G401 (cell line): ENCODE measurements around the gene RPL19. TPM values are rescaled to one million over a fixed set of nuclear protein-coding genes. Genes with fewer than 3 reads are reported as not detected.
A peak's percentile ranks its signal among the peaks of the same experiment; 100 is the strongest.

Experiments used
- DNase-seq: peaks from one replicate; pipeline ENCODE4 v3.0.0-alpha.2; 2015; ENCODE audit warnings: low spot score
- in situ Hi-C: cut with HindIII; loops from 2 replicates; pipeline ENCODE4 v1.10.0; 2016; ENCODE audit warnings: low sequenced_read_pairs, mixed read lengths
- total RNA-seq: library from RNA; depleted of rRNA; stranded (reverse); fragments of >200 nt; shearing (Covaris generic); gene quantifications from 2 replicates; pipeline ENCODE4 v1.2.3, GENCODE V29; 2014

RPL19 gene
- total RNA-seq, 1 experiment from 2014 or later, result 3,500 TPM

DNA sequence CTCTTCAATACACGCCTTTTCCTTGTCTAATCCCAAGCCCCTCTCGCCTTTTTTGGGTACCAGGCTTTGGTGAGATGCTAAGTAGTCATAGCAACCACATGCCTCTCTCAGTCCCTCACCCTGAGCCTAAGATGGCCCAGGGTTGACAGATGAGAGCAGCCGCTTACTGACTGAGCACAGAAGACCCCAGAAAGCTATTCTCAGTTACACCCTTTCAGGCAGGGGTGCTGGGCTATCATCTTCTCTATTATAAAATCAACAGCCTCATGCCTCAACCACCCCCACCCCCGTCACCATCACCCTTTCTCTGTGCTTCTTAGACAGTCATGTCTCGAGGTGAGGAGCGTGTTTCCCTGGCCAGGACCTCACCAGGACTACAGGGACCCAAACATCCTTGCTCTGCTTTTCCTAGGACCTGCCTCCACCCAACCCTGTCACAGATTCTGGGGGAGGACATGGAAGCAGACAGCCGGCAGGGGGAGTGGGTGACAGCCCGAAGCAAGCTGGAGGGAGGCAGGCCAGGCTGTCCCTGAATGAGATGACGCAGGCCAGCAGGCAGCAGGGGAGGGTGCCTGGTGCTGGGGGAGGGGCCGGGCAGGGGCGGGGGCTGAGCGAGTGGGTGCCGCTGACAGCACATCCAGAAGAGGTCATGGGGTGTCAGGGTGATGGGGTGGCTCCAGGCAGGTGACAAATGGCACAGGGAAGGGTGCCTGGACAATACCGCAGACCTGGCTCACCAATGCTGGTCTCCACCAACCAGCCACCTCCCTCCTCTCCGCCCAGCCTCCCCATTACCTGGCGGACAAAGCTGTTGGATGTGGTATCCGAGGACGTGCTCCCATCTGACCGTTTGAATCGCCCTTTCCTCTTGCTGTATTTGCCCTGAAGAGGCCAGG, 5.7 kb upstream of the RPL19 start:
- in situ Hi-C loops, result loop anchor here (25.0 kb wide), 1 partner anchor 132 kb away; no protein-coding TSS in a partner anchor
- peak; percentile 88 for DNase-seq

DNA sequence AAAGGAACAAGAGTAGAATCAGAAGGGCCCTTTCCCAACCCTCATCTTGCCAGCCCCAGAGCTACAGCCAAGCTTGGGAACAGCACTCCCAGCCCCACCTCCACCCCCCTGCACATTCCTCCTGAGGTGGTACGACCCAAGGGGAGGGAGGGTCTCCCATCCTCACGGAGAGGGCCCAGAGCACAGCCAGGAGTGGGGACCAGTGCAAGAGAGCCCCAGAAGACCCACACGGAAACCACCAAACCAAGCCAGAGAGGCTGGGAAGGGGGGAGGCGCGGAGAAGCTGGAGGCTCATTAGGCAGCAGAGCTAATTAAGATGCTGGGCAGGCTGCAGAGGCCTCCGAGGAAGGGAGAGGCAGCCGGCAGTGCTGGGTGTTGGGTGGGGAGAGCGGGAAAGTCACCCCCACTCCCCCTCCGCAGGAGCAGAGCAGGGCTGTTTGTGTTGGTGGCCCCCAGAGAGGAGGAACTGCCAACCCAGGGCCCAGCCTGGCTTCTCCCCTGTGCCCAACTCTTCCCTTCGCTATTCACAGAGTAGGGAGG, 5.0 kb upstream of the RPL19 start:
- in situ Hi-C loops, result loop anchor here (25.0 kb wide), 1 partner anchor 133 kb away; no protein-coding TSS in a partner anchor

GRCh38 chr17:39195568-39196160, 4.4 kb upstream of the RPL19 start:
- peak; percentile 46 for DNase-seq
- in situ Hi-C loops, result loop anchor here (25.0 kb wide), 1 partner anchor 133 kb away; no protein-coding TSS in a partner anchor

More for the DNA sequence above, 5.0 kb upstream of the RPL19 start:
- DNase-seq, result peak; percentile 63

- in situ Hi-C loops, result loop anchor here (25.0 kb wide), 1 partner anchor 134 kb away; no protein-coding TSS in a partner anchor
- DNase-seq, result peak; percentile 21
These were observed 3.8 kb upstream of the RPL19 start for GRCh38 chr17:39196241-39196807.

GRCh38 chr17:39196808-39197291, 3.2 kb upstream of the RPL19 start:
- in situ Hi-C loops, result loop anchor here (25.0 kb wide), 1 partner anchor 135 kb away; no protein-coding TSS in a partner anchor
- DNase-seq, result peak; percentile 35

- in situ Hi-C loops, result loop anchor here (25.0 kb wide), 1 partner anchor 135 kb away; no protein-coding TSS in a partner anchor
These were observed 2.5 kb upstream of the RPL19 start, which contains the start of gene CACNB1 for GRCh38 chr17:39197380-39198185. TSS of gene CACNB1 (minus strand) at chr17:39197669. CDS start at chr17:39197495, 174 bp downstream.

DNA sequence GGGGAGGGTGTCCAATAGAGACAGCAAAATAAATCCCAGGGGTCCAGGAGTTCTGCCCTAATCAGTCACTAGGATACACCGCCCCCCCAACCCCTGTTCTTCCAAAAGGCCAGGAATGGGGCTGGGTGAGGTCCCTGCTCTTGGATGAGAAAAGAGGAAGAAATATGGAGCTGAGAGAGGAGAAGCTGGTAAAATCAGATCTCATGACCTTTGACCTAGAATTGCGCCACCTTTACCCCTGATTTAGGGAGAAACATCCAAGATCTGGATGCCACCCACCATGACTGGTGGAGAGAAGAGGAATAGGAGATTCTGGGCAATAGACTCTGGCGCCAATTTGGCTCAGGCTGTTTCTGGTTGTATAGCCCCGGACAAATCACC, 1.9 kb upstream of the RPL19 start:
- in situ Hi-C loops, result loop anchor here (25.0 kb wide), 1 partner anchor 136 kb away; no protein-coding TSS in a partner anchor
- DNase-seq, result no peak

More at GRCh38 chr17:39197380-39198185, 2.5 kb upstream of the RPL19 start, which contains the start of gene CACNB1:
- peak; percentile 81 for DNase-seq

DNA sequence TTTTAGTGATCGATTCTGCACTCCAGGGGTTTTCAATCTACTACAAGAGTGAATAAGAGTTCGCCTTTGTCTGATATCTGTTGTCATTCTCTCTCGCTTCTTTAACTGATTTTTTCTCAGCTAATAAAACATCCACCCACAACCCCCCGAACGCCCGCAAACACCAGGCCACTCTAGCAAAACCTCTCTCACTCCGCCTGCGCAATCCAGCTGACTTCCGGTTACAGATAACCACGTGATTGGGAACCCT, 338 bp upstream of the RPL19 start:
- in situ Hi-C loops, result loop anchor here (25.0 kb wide), 1 partner anchor 137 kb away; no protein-coding TSS in a partner anchor
- DNase-seq, result peak; percentile 93

GRCh38 chr17:39200957-39201510, 951 bp downstream of the RPL19 start:
- in situ Hi-C loops, result no loop called here
- DNase-seq, result no peak

- in situ Hi-C loops, result no loop called here
These were observed 4.2 kb downstream of the RPL19 start for GRCh38 chr17:39204245-39204644.

DNA sequence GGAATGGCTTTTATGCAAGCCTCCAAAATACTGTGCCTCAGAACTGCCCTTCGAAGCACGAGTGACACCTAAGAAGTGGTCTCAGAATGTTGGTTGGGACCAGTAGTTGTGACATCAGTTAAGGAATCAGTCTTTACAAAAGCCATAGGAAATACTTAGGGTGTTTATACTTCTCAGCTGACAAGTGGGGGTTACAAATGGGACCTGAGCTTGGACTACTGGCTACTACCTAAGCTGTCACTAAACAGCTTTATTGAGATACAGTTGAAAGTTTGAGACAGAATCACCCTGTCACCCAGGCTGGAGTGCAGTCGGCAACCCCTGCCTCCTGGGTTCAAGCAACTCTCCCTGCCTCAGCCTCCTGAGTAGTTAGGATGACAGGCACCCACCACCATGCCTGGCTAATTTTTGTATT, 5.0 kb downstream of the RPL19 start:
- no peak for DNase-seq
- in situ Hi-C loops, result no loop called here

More at GRCh38 chr17:39204245-39204644, 4.2 kb downstream of the RPL19 start:
- DNase-seq, result no peak

DNA sequence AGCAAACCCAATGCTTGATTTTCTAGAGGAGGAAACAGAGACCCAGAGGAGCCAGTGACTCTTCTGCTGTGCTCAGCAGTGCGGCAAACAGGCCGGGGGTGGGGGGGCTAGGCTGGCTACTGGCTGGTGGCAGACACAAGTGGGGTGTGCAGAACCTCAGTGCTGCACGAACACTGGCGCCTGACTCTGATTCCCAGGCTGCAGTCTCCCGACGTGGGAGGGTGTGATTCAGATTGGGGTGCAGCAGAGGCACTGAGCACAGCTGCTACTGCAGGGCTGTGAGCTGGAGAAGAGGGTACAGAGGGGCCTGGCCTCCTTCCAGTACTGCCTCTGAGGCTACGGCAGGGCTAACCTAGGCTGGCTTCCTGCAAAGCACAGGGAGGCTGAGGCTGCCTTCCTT, 8.1 kb downstream of the RPL19 start:
- no peak for DNase-seq
- in situ Hi-C loops, result no loop called here

- in situ Hi-C loops, result no loop called here
- no peak for DNase-seq
These were observed 8.8 kb downstream of the RPL19 start for GRCh38 chr17:39208893-39209292.

DNA sequence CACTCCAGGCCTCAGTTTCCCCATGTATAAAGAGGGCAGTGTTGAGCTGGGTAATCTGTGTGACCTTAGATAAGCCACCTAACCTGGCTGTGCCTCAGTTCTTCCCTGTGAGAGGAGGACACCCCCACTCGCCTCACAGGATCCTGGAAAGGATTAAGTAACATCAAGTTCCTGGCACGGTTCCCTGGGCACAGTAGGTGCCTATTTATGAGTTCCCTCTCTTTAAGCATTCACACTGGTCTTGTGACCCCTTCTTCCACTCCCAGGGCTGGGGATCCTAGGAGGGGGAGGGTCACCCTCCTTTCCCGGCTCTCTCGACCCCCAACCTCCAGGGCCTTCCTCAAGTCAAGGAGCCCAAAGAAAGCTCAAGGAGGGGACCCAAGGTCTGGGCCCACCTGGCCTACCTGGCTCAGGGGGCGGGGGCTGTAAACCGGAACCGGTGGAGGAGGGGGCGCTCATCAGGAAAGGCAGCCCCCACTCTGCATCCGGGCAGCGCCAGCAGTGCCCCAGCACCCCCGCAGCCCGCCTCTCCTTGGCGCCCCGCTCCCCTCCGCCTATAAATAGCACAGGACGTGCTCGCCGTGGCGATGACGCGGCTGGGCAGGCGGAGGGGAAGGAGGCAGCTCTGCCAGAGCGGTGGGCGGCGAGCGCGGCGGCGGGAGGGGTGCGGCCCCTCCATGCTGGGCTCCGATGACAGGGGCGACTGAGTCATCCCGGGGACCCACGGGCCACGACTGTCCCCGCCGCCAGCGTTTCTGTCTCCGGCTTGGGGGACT, 9.4 kb downstream of the RPL19 start:
- in situ Hi-C loops, result no loop called here
- peak; percentile 63 for DNase-seq

DNA sequence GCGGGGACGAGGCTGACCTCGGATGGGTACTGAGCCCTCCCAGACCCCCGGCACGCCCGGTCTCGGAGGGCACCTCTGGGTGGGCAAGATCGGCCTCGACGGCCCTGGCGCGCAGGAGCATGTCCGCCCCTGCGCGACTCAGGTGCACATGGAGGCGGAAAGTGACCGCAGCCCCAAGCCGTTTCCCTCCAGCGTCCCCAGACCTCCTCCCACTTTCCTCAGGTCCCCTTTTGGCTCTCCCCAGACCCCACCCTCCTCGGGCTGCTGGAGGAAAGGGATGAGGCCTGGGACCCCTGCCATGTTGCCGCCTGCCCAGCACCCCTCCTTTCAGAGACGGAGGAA, 10.0 kb downstream of the RPL19 start:
- in situ Hi-C loops, result no loop called here
- DNase-seq, result no peak

DNA sequence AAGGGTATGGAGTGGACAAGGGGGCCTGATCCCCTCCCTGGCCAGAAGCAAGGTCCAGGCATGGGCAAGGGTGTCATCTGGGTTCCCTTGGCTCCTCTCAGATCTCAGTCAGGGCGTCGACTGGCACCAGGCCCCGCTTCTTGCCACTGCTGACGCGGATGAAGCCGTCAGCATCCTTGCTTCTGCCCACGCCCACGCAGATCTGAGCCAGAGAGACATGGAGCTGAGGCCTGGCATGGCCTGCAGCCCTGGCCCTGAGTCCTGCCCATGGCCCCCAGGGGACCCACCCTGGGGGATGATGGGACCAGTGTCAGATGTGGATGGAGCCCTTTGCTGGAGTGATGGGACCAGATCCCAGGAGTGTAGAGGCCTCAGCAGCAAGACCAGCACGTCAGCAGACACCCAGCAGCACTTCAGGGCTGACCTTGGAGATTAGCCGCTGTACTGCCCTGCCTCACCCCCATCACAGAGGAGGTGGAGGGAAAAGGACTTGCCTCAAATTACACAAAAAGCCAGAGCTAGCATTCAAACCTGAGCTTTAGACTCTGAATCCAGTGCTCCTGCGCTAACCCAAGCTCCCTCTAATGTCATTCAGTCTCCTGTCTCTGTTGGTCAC, 12.2 kb downstream of the RPL19 start:
- DNase-seq, result peak; percentile 55
- in situ Hi-C loops, result no loop called here

DNA sequence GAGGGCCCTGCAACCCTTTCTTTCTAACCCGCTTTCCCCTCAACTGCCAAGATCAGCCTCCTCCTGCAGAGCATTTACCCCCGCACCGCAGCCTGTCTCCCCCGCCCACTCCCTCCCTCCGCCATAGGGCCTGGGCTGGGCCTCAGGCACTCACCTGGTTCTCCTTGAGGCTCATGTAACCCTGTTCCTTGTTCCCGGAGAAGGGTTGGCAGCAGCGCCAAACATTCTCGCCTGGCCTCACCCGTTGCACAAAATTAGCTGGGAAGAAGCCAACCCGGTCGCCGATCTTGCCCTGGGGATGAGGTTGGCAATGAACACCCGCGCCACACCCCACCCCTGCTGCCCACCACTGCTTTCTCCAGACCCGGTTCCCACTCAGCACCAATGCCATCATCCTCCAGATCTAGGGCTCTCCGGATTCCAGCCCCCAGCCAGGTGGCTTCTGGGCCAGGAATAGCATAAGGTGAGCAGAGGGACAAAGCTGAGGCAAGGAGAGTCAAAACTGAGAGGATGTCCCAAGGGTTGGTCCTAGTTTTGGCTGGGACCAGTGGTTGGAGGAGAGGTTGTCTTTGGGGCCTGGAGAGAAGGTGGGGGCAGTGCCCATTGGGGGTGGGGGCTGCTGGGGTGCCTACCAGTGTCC, 12.9 kb downstream of the RPL19 start:
- DNase-seq, result peak; percentile 84
- in situ Hi-C loops, result no loop called here
